MM.1S (cell line): Measurements from ENCODE around the gene FAM9C.

ENCODE experiments used
- DNase-seq: peaks from one replicate; pipeline ENCODE4 v3.0.0-alpha.2; 2015
- H2AFZ ChIP-seq: fragments of 300-600 bp; sonication (generic); 2 replicates; pipeline ENCODE4 v1.6.0; 2016; ENCODE audit warnings: antibody characterized with exemption, low read length
- H3F3A ChIP-seq: fragments of 300-600 bp; sonication (generic); 2 replicates; pipeline ENCODE4 v1.6.1; 2016; ENCODE audit warnings: mild to moderate bottlenecking, antibody characterized with exemption, low read length, moderate library complexity, mixed read lengths; ENCODE audit not compliant: insufficient read depth
- H3K27ac ChIP-seq: fragments of 300-600 bp; sonication (generic); 2 replicates; pipeline ENCODE4 v1.5.1; 2016; ENCODE audit warnings: mild to moderate bottlenecking, low read length
- H3K27me3 ChIP-seq: fragments of 300-600 bp; sonication (generic); replicated peaks from 2 replicates; pipeline ENCODE4 v1.6.0; 2016; ENCODE audit warnings: low read length; ENCODE audit not compliant: insufficient read depth
- H3K36me3 ChIP-seq: fragments of 300-600 bp; sonication (generic); replicated peaks from 2 replicates; pipeline ENCODE4 v1.6.1; 2016; ENCODE audit warnings: mild to moderate bottlenecking, low read length, mixed read lengths; ENCODE audit not compliant: insufficient read depth
- H3K4me1 ChIP-seq: fragments of 300-600 bp; sonication (generic); 2 replicates; pipeline ENCODE4 v1.6.1; 2016; ENCODE audit warnings: low read length, mixed read lengths
- H3K4me2 ChIP-seq: fragments of 300-600 bp; sonication (generic); 2 replicates; pipeline ENCODE4 v1.6.0; 2016; ENCODE audit warnings: low read depth, low read length
- H3K4me3 ChIP-seq: fragments of 300-600 bp; sonication (generic); 2 replicates; pipeline ENCODE4 v1.5.1; 2016; ENCODE audit warnings: low read length, mixed read lengths
- H3K79me2 ChIP-seq: fragments of 300-600 bp; sonication (generic); 2 replicates; pipeline ENCODE4 v1.6.1; 2016; ENCODE audit warnings: mixed run types, low read length, mixed read lengths
- H3K9ac ChIP-seq: fragments of 300-600 bp; sonication (generic); 2 replicates; pipeline ENCODE4 v1.6.1; 2016; ENCODE audit warnings: low read length, mixed read lengths
- H3K9me2 ChIP-seq: fragments of 300-600 bp; sonication (generic); replicated peaks from 2 replicates; pipeline ENCODE4 v1.6.1; 2016; ENCODE audit warnings: mild to moderate bottlenecking, low read length, mixed read lengths; ENCODE audit not compliant: insufficient read depth
- H3K9me3 ChIP-seq: fragments of 300-600 bp; sonication (generic); replicated peaks from 2 replicates; pipeline ENCODE4 v1.6.1; 2016; ENCODE audit warnings: mild to moderate bottlenecking, low read length, mixed read lengths; ENCODE audit not compliant: insufficient read depth
- H4K20me1 ChIP-seq: fragments of 300-600 bp; sonication (generic); 2 replicates; pipeline ENCODE4 v1.6.1; 2016; ENCODE audit warnings: mild to moderate bottlenecking, low read length, moderate library complexity, mixed read lengths; ENCODE audit not compliant: insufficient read depth
- EZH2 ChIP-seq: fragments of 300-600 bp; sonication (generic); optimal IDR thresholded peaks from 2 replicates; pipeline ENCODE3; 2017; ENCODE audit warnings: low read depth, mild to moderate bottlenecking, antibody characterized with exemption, low read length, mixed read lengths
- EZH2phosphoT487 ChIP-seq: fragments of 300-600 bp; sonication (generic); IDR thresholded peaks from 2 replicates; pipeline ENCODE4 v1.6.1; 2018; ENCODE audit warnings: antibody characterized with exemption, low read length
- TF ChIP-seq, protein P1 (sequence below): fragments of 300-600 bp; sonication (generic); IDR thresholded peaks from 2 replicates; pipeline ENCODE4 v1.5.1; 2016; ENCODE audit warnings: antibody characterized with exemption, low read length, mixed read lengths

The FAM9C gene

DNA sequence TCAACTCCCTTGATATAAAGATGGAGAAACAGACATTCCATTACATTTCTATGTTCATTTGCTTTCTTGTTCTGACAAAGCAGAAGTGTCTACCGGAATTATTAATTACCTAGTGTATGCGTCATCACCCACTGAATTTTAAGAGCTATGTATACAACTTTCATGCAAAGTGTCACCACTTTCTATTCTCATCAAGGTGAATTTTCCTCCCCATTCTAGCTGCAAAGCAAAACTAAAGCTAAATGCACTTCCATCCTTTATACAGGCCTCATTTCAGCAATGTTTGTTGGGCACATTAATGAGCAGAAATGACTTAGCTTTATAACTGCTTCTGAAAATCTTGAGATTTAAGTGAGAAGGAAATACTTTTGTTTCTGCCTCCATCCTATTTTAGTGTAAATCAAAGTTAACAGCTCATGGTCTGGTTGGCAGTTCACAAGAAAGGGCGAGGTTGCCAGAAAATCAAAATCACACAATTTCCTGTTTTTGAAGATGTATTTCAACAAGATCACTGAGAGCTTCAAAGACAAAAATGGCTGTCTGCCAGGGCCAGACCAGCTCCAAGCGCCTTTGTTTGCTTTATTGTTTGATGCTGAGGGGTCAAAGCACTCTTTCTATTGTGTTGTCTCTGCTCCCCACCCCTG lies 7.2 kb upstream of the FAM9C start:
- Histone ChIP-seq H3K4me2 (no peak overlapping the region), H4K20me1 (no peaks in the 10 kb centered on the region), H3K9ac (no peak overlapping the region), H2AFZ (no peak overlapping the region), H3K9me2 (no peaks in the 10 kb centered on the region), H3K4me1 (no peaks in the 10 kb centered on the region), H3K36me3 (no peaks in the 10 kb centered on the region), H3K27me3 (no peaks in the 10 kb centered on the region), H3K79me2 (no peaks in the 10 kb centered on the region), H3F3A (no peaks in the 10 kb centered on the region), H3K9me3 (no peaks in the 10 kb centered on the region), H3K27ac (no peak overlapping the region), H3K4me3 (no peak overlapping the region)
- DNase-seq: no peak
- TF ChIP-seq, protein P1, sequence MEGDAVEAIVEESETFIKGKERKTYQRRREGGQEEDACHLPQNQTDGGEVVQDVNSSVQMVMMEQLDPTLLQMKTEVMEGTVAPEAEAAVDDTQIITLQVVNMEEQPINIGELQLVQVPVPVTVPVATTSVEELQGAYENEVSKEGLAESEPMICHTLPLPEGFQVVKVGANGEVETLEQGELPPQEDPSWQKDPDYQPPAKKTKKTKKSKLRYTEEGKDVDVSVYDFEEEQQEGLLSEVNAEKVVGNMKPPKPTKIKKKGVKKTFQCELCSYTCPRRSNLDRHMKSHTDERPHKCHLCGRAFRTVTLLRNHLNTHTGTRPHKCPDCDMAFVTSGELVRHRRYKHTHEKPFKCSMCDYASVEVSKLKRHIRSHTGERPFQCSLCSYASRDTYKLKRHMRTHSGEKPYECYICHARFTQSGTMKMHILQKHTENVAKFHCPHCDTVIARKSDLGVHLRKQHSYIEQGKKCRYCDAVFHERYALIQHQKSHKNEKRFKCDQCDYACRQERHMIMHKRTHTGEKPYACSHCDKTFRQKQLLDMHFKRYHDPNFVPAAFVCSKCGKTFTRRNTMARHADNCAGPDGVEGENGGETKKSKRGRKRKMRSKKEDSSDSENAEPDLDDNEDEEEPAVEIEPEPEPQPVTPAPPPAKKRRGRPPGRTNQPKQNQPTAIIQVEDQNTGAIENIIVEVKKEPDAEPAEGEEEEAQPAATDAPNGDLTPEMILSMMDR: no peak
- TF ChIP-seq EZH2: no peak
- TF ChIP-seq EZH2phosphoT487: no peak

DNA sequence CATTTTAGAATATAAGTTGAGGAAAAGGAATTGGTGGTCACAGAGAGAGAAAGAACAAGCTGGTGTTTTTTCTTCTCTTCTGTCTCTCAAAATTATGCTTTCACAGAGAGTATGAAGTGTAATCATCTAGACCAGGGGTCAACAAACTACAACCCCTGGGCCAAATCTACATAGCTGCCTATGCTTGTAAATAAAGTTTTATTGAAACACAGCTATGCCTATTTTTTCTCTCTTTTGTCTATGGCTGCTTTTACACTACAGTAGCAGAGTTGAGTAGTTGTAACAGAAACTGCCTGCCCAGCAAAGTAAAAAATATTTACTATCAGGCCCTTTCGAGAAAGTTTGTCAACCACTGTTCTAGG lies 6.7 kb upstream of the FAM9C start:
- Histone ChIP-seq H3K4me3 (no peak overlapping the region), H3K9me2 (no peaks in the 10 kb centered on the region), H4K20me1 (no peaks in the 10 kb centered on the region), H3F3A (no peaks in the 10 kb centered on the region), H3K36me3 (no peaks in the 10 kb centered on the region), H3K9ac (no peak overlapping the region), H3K4me2 (no peak overlapping the region), H3K27ac (no peak overlapping the region), H3K9me3 (no peaks in the 10 kb centered on the region), H3K4me1 (no peaks in the 10 kb centered on the region), H3K79me2 (no peaks in the 10 kb centered on the region), H2AFZ (no peak overlapping the region), H3K27me3 (no peaks in the 10 kb centered on the region)
- TF ChIP-seq, protein P1: no peak
- TF ChIP-seq EZH2: no peak
- DNase-seq: no peak

DNA sequence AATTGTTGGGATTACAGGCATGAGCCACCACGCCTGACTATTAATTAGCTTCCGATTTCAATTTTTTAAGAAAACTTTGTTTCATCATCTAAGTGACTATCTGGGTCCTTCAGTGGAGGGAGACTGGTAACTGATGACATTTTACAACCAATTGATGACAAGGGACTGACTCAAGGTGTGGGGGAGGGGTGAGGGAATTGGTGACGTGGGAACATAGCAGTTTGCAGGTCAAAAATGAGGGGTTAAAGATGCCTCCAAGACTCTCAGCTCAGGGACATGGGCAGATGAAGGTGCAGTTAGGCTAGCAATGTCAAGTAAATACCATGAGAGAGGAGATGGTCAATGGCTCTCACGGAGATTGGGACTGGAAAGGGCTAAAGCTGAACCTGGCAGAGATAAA lies 5.7 kb upstream of the FAM9C start:
- Histone ChIP-seq H3K4me3 (no peak overlapping the region), H3K79me2 (no peaks in the 10 kb centered on the region), H3F3A (no peaks in the 10 kb centered on the region), H4K20me1 (no peaks in the 10 kb centered on the region), H3K9me3 (no peaks in the 10 kb centered on the region), H3K4me2 (no peak overlapping the region), H3K9ac (no peak overlapping the region), H3K9me2 (no peaks in the 10 kb centered on the region), H3K27ac (no peak overlapping the region), H3K36me3 (no peaks in the 10 kb centered on the region), H3K27me3 (no peaks in the 10 kb centered on the region), H3K4me1 (no peaks in the 10 kb centered on the region), H2AFZ (no peak overlapping the region)
- no peak for TF ChIP-seq EZH2
- TF ChIP-seq, protein P1: no peak
- TF ChIP-seq EZH2phosphoT487: no peak
- DNase-seq: no peak
